Stimulated activated CD4-positive, alpha-beta T cell treated with anti-CD3 and anti-CD28 coated beads, TNF-alpha, amount 100 ng/mL, for 24 hours (primary cell): Measurements from ENCODE around the gene TBC1D22A.
"Not testable (repeated sequence)": the region's sequence is repeated elsewhere in the genome, so short reads cannot be mapped to it uniquely, and the experiment has no call there.

Source experiments
- DNase-seq, 3 experiments: peaks; one replicate each; pipeline ENCODE4 v3.0.0-alpha.2; 2020; ENCODE audit warnings: low read depth in 3 of 3

TBC1D22A gene

DNA sequence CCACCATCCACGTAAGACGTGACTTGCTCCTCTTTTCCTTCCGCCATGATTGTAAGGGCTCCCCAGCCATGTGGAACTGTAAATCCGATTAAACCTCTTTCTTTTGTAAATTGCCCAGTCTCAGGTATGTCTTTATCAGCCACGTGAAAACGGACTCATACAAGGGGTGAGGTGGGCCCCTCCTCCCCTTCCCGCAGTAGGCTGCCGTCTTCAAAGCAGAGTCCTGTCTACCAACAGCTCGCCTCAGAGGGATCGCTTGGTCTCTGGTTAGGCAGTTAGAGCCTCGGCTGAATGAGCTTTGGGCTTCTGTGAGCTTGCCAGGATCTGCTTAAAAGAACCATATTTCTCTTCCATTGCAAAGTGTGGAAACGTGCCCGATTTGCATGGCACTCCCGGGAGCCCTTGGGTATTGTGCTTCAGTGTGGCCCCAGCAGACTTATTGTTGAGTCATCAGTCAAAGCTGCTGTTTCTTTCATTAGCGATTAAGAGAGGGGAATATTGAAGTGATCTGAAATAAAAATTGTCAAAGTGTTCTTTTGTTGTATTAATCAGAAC is 338.3 kb downstream of the TBC1D22A start:
- DNase-seq: no peak

DNA sequence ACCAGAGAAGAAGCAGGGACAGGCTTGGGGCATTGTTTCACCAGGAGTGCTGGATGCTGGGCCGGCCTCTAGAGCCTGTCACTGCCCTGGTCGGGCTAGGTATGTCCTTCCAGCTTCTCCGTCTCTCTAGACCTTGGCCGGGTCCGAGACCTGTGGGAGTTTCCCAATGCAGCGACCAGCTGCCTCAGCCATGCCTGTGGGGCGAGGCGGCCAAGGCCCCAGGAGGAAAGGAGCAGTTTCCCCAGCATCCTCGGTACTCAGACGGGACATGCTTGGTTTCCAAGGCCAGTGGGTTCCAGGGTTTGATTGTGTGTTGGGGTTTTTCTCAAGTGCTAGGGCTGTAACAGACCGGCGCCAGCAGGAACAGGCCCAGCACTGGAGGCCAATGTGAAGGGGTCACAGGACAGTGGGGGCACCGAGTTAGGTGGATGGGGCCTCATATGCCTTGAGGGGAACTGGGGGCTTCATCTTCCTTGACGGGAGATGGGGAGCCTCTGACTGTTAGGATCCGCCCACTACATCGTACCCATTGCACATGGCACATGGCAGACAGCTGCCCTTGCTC is 339.0 kb downstream of the TBC1D22A start:
- no peak for DNase-seq

DNA sequence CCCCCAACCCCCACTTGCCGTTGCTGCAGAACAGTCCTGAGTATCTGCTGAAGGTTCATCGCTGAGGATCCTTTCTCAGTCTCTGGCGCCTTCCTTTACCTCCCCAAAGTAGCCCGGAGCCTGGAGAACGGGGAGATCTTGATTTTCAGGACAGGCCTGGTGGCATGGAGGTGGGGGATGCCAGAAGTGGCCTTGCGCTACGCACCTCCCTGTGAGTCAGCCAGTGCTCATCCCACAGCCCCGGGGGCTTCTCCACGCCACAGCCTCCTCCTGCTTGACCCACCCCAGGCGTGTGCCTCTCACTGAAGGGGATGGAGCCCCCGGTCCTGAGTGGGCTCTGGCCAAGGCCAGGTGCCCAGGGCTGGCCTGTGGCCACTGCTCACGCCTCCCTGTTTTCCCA is 339.6 kb downstream of the TBC1D22A start:
- no peak for DNase-seq

DNA sequence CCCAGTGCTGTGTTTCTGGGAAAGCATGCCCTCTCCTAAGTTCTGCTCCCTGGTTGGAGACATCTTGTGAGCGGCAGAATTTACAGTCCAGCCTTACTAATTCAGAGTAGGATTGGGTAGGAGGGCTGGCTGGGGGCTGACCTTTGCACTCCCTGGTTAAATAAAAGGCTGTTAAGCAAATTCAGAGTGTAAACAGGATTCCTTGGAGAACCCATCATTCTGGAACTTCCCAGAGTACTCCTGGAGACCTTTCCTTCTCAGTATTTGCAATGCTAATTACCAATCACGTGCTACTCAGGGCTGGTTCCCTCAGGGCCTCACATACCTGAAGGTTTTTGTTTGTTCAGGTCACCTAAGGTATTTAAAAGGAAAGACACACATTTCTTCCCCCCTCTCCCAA is 340.2 kb downstream of the TBC1D22A start:
- DNase-seq: no peak

DNA sequence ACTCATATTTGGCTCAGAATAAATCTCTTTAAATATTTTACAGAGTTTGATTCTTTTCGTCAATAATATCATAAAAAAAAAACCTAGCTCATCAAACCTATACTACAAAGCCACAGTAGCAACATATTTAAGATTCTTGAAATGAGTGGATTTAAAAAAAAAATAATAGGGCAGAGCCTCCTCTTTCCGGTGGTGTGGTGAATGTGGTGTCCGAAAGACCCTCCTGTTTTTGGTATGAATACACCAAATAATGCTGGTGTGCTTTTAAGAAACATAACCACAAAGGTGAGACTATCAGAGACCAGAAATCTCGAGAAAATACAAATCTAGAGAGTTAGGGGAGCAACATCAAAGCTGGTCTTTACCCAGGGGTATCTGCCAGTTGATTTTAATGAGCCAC is 342.6 kb downstream of the TBC1D22A start:
- DNase-seq: no peak

DNA sequence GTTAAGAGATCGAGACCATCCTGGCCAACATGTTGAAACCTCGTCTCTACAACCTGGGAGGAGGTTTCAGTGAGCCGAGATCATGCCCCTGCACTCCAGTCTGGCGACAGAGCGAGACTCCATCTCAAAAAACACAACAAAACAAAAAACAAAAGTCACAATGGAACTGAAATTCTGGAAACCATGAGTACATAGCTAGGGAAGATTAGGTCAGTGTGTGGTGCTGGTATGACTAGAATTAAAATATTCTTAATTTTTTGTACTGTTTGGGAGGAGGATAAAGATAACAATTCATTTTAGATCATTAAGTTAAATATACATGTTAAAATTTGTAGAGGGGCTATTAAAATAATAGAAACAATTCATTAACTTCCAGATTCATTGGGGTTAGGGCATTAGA is 344.4 kb downstream of the TBC1D22A start:
- no peak for DNase-seq

DNA sequence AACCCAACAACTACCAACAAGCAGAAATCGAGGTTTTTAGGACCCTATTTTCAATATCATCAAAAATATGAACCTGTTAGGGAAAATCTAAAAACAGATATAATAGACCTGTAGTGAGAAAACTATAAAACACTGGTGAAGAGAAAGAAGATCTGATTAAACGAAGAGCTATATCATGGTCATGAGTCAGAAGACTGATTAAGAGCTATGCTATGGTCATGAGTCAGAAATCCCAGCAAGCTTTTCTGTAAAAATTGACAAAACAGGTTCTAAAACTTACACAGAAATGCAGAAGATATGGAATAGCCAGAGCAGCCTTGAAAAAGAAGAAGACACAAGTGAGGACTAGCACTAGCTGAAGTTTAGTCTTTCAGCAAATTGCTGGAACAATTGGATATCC is 345.0 kb downstream of the TBC1D22A start:
- DNase-seq: no peak

DNA sequence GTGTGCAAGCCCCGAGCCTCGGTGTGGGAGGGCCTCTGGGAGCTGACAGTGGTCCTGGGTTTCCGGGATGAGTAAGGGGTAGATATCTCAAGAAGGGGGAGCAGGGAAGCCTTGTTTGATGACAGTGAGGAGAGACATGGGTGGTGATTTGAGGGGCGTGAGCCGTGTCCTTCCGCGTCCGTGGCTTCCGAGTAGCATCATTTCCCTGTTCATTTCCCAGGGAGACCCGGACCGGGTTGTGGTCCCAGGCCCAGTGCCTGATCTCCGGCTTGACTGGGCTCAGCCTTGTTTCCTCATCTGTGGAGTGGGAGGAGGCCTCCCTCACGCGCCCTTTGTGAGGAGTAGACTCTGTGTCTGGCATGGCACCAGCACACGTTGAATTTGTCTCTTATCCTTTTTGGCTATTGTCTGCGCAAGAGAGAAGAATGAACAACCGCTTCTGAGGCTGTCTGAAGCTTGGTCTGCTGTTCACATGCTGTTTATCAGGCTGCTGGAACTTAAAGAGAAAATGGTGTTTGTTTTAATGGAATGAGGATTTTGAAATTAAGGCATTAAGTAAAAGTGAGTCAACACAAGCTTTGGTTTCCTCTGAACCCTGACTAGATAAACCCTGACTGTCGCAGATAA is 348.5 kb downstream of the TBC1D22A start:
- no peak for DNase-seq

DNA sequence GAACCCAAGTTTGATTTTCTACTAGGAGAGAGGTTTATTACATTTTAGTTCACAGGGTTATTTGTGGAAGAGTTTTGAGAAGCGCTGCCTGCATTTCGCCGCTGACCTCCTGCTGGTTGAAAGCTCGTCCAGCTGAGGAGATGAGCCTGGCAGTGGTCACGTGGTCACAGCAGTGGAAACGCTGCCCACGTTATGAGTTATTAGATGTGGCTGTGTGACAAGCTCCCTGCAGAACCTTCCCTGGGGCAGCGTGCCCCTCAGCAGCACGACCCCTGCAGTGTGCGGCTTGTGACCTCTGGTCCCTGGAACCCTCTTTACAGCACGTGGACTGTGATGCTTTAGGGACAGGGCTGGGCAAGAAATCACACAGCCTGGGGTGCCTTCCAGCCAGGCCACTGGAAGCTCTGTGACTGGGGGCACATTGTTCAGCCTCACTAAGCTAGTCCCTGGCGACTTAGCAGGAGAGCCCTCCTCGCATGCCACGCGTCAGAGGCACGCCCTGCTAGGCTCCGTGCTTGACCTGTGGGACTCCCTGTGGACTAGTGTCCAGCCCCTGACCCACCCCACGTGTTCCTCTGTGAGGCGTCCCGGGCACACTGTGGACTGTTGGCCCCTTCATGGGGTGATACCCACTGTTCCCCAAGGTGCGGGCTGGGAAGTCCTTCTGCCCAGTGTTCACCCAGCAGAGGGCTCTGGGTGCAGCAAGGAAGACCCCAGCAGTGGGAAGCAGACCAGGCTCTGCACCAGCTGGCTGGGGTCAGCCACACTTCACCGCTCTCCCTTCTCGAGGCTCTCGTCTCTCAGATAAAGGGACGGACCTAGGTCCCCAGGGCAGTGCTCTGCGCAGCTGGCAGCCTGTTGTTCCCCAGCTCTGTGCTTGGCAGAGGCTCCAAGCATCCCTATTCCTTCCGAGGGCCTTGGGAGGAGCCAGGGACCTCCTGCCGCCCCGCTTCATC is 349.5 kb downstream of the TBC1D22A start:
- no peak for DNase-seq

DNA sequence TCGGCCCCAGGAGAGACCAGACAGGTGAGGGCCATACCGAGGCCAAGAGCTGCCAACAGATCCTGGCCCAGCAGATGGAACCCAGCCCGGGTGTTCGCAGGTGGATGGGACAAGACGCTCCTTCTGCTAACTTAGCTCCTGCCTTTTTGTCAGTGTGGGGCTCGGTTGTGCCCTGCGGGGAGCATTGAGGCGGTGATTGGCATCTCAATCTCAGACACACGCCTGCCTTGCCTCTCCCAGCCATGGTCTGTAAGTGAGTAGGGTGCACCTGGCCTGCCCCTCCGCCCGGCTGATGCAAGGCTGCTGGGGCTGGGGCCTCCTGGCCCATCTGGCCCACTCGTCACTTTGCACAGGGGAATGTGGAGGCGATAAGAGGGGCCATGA is 350.1 kb downstream of the TBC1D22A start:
- DNase-seq: no peak

DNA sequence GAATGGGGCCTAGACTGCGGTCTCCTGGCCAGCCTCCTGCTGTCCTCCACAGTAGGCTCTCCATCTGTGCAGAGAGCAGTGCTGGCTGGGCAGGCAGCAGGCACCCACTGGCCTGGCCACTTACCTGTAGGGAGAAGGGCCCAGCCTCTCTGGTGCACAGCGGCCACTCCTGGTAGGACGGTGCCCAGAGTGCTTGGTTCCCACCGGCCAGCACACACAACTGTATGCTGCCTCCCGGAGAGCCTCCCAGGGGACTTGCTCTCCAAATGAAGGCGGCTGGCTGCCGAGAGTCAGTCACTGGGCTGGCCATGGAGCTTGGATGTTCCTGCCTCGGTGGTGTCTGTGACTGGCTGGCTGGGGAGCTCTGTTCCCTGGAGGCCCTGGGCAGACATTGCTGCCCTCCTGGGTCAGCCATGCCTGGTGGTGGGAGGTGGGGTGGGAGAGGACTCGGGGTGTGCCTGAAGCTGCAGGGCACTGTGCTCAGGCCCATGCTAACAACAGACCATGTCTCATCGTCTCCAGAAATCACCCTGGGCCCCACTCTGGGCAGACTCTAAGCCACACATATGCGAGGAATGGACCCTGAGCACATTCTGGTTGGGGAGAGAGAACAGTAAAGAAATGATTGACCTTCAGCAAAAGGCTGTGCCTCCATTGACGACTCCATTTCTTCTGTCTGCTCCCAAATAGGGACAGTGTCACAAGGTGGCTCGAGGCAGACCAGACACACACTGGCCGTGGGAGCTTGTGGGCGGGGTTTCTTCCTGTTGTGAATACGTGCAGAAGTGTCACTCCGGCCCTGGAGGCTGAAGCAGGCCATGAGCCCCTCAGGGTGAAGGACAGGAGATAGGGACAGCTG is 350.8 kb downstream of the TBC1D22A start:
- no peak for DNase-seq

DNA sequence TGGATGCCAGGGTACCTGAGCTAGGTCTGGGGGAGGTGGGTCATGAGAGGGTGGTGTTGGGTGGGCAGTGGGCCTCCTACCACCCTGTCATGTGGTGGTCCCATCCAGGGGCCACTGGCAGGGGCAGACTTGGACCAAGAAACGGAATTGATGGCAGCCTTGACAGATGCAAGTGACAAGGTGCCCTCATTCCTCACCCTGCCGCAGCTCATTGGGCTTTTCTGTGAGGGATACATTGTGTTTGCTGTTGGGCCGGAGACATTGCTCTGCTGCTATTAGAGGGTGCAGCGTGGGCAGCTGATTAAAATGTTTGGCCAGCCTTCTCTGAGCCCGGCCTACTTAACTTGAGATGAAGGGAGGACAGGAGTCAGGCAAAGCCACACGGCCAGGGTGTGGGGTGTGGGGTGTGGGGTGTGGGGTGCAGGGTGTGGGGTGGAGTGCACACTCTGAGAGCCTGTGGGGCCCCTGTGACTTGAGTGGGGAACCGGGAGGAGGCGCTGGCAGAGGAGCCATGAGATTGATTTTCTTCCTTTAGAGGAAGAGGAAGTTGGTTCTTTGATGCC is 351.5 kb downstream of the TBC1D22A start:
- no peak for DNase-seq

DNA sequence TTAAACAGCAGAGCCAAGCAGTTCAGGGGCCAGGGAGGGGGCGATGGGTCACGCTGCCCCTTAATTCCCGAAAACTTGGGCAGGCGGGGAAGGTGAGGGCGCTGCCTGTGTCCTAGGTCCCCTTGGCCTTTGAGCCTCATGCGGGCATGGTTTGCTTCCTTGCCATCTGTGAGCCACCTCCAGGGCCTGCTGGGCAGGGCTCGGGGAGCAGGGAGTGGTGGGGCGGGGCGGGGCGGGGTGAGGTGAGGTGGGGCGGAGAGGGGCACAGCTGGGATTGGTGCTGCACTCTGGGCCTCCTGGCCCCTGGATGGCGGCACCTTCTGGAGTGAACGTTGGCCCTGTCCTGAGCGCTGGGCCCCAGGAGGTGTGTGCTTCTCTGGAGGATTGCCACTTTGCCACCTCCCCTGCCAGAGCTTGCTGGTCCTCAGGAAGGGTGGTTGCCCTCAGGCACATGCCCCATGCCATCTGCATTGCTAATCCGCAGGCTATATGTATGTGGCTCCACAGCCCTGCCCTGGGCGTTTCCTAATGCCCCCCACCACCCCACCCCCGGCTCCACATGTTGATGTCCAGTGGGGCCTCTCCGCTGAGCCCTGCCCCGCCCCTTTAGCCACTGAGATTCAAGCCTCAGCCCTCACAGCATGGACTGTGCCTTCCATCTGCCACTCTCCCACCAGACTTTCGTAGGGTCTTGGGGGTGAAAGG is 352.5 kb downstream of the TBC1D22A start:
- DNase-seq: no peak

DNA sequence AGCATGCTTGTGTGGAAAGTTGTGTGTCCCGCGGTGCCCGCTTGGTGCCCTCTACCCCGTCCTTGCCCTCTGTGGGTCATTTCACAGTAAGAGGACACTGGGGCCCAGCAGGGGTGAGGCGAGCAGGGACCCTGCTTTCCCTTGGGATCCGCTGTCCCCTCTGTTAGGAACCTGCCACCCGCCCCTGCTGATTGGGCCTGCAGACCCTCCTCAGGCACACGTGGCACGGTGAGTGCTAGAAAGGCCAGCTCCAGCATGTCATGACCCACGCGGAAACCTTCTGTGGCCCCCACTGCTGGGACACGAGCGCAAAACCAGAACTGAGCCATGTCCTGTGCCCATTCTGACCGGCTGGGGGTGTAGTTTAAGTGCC is 353.1 kb downstream of the TBC1D22A start:
- no peak for DNase-seq

DNA sequence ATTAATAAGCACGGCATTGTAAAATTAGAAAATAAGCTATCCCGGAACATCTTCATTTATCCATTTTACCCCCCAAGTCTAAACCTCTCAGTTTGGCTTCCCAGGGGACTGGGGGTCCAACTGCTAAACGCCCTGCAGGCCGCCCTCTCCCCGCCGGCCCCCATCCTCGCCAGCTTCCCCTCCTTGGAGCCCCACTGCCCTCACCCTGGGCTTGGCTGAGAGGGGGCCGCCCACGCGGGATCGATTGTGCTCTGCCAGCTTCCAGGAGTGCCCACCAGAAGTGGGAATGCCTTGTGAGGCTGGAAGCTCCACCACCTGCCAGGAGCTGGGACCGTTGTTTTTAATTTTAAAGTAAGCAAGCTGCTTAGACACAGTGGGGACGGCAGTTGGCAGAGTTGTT is 353.5 kb downstream of the TBC1D22A start:
- no peak for DNase-seq

DNA sequence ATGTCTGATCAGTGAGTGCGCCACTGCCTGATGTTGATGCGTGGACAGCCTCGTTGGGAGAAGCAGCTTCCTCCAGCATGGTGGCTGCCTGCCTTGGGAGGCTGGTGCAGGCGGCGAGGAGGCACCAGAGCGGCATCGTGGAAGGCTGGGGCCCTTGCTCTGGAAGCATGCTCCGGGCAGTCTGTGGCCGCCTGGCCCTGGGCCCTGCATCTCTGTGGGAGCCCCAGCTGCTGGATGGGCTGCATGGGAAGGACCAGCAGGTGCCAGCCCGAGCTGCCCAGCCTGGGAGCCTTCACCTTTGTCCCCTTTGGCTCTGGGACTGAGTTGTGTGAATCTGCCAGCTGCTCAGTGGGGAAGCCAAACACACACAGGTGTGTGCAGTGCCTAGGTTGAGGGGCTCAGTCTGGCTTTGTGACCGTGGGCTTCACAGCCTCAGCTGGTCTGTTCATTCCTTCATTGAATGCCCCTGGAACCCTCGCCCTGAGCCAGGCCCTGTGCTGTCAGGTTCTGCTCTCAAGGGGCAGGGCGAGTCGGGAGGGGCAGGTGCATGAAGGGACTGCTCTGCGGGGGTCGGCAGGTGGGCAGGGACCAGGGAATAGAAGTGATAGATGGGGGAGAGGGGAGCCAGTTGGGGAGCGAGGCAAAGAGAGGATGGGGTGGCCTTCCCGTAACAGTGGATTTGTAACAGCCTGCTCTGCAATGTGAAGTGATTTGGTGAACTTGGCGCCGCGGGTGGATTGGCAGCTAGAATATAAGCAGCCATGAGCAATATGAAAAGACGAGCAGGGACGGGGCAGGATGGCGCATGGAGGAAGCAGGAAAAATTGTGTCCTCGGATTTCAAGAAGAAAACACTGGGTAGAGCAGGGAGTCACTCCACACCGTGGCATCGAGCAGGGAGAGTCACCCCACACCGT is 354.2 kb downstream of the TBC1D22A start:
- no peak for DNase-seq

DNA sequence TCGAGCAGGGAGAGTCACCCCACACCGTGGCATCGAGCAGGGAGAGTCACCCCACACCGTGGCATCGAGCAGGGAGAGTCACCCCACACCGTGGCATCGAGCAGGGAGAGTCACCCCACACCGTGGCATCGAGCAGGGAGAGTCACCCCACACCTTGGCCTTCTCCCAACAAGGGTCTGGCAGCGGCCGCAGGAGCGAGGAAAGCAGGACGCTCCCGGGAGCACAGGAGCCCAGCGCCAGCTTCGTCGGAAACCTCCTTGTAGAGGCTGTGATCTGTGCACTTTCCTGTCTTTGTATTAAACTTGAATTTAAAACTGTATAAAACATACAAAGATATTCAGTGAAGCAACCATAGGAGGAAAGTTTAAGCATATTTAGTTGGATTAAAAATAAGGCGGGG is 355.0 kb downstream of the TBC1D22A start:
- DNase-seq: not testable (repeated sequence)

DNA sequence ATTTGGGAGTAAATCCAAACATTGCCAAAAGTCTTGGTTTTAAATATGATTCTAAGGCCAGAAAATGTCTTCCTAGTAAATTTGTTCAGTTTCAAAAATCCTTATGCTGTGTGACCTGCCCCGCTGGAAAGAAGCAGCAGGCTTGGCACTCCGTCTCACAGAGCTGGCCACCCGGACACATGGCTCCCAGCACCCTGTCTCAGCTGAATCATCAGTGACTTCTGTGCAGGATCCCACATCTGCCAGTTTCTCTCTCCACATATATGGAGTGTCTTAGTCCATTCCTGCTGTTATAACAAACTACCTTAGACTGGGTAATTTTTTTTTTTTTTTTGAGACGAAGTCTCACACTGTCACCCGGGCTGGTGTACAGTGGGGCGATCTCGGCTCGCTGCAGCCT is 356.7 kb downstream of the TBC1D22A start:
- DNase-seq: no peak

DNA sequence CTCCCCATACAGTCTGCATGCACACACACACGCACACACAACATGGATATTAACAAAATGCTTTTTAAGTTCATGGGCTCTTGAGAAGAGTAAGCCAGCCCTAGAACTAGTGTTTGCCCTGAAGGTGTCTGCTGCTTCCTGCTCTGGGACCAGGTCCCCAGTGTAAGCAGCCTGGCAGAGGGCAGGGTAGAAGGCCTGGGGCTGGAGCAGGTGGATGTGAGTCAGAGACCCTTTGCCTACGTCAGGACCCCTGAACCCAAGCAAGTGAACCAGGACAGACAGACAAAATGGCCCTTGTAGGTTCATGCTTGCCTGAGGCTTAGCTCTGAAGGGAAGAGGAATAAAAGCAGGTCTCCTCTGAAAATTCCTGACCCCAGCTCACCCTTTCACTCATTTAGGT is 357.9 kb downstream of the TBC1D22A start:
- DNase-seq: no peak

DNA sequence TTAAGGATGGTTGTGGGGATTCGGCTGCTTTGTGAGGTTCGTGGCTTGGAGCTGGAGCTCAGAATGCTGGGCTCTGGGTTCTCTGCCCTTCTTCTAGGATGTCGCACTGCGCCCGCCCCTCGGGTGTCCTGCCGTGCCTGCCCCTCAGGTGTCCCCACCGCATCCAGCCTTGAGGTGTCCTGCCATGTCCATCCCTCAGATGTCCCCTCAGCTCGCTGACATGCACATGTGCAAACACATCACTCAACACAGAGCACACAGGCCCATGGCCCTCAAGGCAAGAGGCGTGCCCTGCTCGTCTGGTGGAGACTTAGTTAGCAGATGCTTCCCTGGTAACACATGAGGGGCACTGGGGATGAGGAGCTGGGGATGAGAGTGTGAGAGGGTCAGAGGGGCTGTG is 359.3 kb downstream of the TBC1D22A start:
- DNase-seq: no peak
